RWPE2 (cell line): ENCODE data around the gene TMEM178A.

Source experiments
- ATAC-seq: fragments of 200-7000 bp; cut with Tn5 transposase; 3 replicates; pipeline ENCODE4 v1.9.1; 2021; ENCODE audit warnings: low read depth
- DNase-seq: peaks from one replicate; pipeline ENCODE4 v3.0.0-alpha.2; 2020; ENCODE audit warnings: low spot score
- H3K27ac ChIP-seq: fragments of 450-650 bp; 2 replicates; pipeline ENCODE4 v1.5.1; 2017; ENCODE audit warnings: mild to moderate bottlenecking; ENCODE audit not compliant: poor library complexity, severe bottlenecking
- H3K27me3 ChIP-seq: fragments of 250-450 bp; sonication (Bioruptor Pico); 2 replicates; pipeline ENCODE4 v1.5.1; 2021; ENCODE audit warnings: mild to moderate bottlenecking, moderate library complexity; ENCODE audit not compliant: insufficient read depth, poor library complexity, severe bottlenecking
- H3K36me3 ChIP-seq: fragments of 250-450 bp; sonication (Bioruptor Pico); 2 replicates; pipeline ENCODE4 v1.5.1; 2020; ENCODE audit warnings: low read depth, mild to moderate bottlenecking, moderate library complexity
- H3K4me1 ChIP-seq: fragments of 250-450 bp; sonication (Bioruptor Pico); 2 replicates; pipeline ENCODE4 v1.5.1; 2021; ENCODE audit warnings: mild to moderate bottlenecking, moderate library complexity; ENCODE audit not compliant: insufficient read depth, poor library complexity, severe bottlenecking
- H3K4me3 ChIP-seq: fragments of 250-450 bp; sonication (Bioruptor Pico); 2 replicates; pipeline ENCODE4 v1.5.1; 2021; ENCODE audit warnings: mild to moderate bottlenecking, moderate library complexity; ENCODE audit not compliant: severe bottlenecking
- H3K9me3 ChIP-seq: fragments of 250-450 bp; sonication (Bioruptor Pico); 2 replicates; pipeline ENCODE4 v1.5.1; 2021; ENCODE audit warnings: mild to moderate bottlenecking, moderate library complexity; ENCODE audit not compliant: severe bottlenecking
- CTCF ChIP-seq: fragments of 450-650 bp; IDR thresholded peaks from one replicate; pipeline ENCODE4 v1.5.1; 2017; ENCODE audit warnings: mild to moderate bottlenecking, moderate library complexity; ENCODE audit not compliant: poor library complexity, severe bottlenecking

The TMEM178A gene

GRCh38 chr2:39645826-39646225, 19.9 kb upstream of the TMEM178A start:
- ATAC-seq (no peak), DNase-seq (no peak)
- TF ChIP-seq CTCF = no peak
- Histone ChIP-seq H3K27ac (no peak overlapping the region), H3K27me3 (no peaks in the 10 kb centered on the region), H3K4me1 (peaks cover 8% of the 10 kb centered on the region), H3K9me3 (no peaks in the 10 kb centered on the region), H3K4me3 (no peak overlapping the region), H3K36me3 (no peaks in the 10 kb centered on the region)

GRCh38 chr2:39646267-39646666, 19.4 kb upstream of the TMEM178A start:
- DNase-seq = no peak
- Histone ChIP-seq H3K36me3 (no peaks in the 10 kb centered on the region), H3K4me1 (peaks cover 8% of the 10 kb centered on the region), H3K27me3 (no peaks in the 10 kb centered on the region), H3K4me3 (no peak overlapping the region), H3K27ac (no peak overlapping the region), H3K9me3 (no peaks in the 10 kb centered on the region)
- no peak for ATAC-seq
- TF ChIP-seq CTCF = no peak

GRCh38 chr2:39647104-39647765, 18.5 kb upstream of the TMEM178A start:
- no peaks in the 10 kb centered on the region for H3K27me3 ChIP-seq
- no peak for DNase-seq
- H3K9me3 ChIP-seq = no peaks in the 10 kb centered on the region
- H3K4me1 ChIP-seq = peaks cover 4% of the 10 kb centered on the region
- no peak for TF ChIP-seq CTCF
- no peak overlapping the region for H3K27ac ChIP-seq
- no peak overlapping the region for H3K4me3 ChIP-seq
- ATAC-seq = no peak
- no peaks in the 10 kb centered on the region for H3K36me3 ChIP-seq

- no peak overlapping the region for H3K4me3 ChIP-seq
- no peaks in the 10 kb centered on the region for H3K36me3 ChIP-seq
- H3K4me1 ChIP-seq = no peaks in the 10 kb centered on the region
- no peaks in the 10 kb centered on the region for H3K27me3 ChIP-seq
- ATAC-seq = no peak
- no peak for DNase-seq
- H3K27ac ChIP-seq = no peak overlapping the region
- no peaks in the 10 kb centered on the region for H3K9me3 ChIP-seq
- TF ChIP-seq CTCF = no peak
These were observed 17.1 kb upstream of the TMEM178A start for GRCh38 chr2:39648580-39648979.

GRCh38 chr2:39649511-39649910, 16.2 kb upstream of the TMEM178A start:
- Histone ChIP-seq H3K4me3 (no peak overlapping the region), H3K36me3 (no peaks in the 10 kb centered on the region), H3K9me3 (no peaks in the 10 kb centered on the region), H3K27ac (no peak overlapping the region), H3K4me1 (no peaks in the 10 kb centered on the region), H3K27me3 (no peaks in the 10 kb centered on the region)
- DNase-seq = no peak
- no peak for TF ChIP-seq CTCF
- no peak for ATAC-seq
